IMR-90 (cell line): ENCODE measurements around the gene MYO5A. TPM values are rescaled to one million over a fixed set of nuclear protein-coding genes. Genes with fewer than 3 reads are reported as not detected.

ENCODE experiments used
- ATAC-seq: fragments of 200-7000 bp; cut with Tn5 transposase; 2 replicates; pipeline ENCODE4 v1.9.1; 2020; ENCODE audit warnings: low read depth, mild to moderate bottlenecking, moderate library complexity
- BruUV-seq: library from RNA; stranded (reverse); fragments of 400-500 nt; replicated peaks from 2 replicates; lab custom pipeline; 2021; lab: Mats Ljungman, UMichigan
- CTCF ChIA-PET: fragments of 300-600 bp; formaldehyde crosslinking; extraction: SDS; loops from one replicate; lab custom pipeline; 2021; ENCODE audit warnings: antibody characterized with exemption; lab: Yijun Ruan, JAX
- POLR2A ChIA-PET: fragments of 300-600 bp; sonication (Branson Sonifier 250); formaldehyde crosslinking; loops from one replicate; lab custom pipeline; 2022; ENCODE audit warnings: antibody characterized with exemption; ENCODE audit not compliant: unreplicated experiment; lab: Charles Lee
- DNase-seq: peaks from one replicate; pipeline ENCODE4 v3.0.0; 2013
- H2AFZ ChIP-seq: replicated peaks from 2 replicates; pipeline ENCODE3; 2013; ENCODE audit warnings: low read length, mild to moderate bottlenecking; ENCODE audit not compliant: poor library complexity
- H2AK5ac ChIP-seq: 2 replicates; pipeline ENCODE4 v1.6.1; 2013; ENCODE audit warnings: low read depth, low read length, inconsistent platforms
- H2AK9ac ChIP-seq: replicated peaks from 2 replicates; pipeline ENCODE3; 2013; ENCODE audit warnings: mild to moderate bottlenecking, low read depth, low read length, moderate library complexity; ENCODE audit not compliant: poor library complexity
- H2BK120ac ChIP-seq: 2 replicates; pipeline ENCODE4 v1.6.1; 2013; ENCODE audit warnings: low read depth, low read length, inconsistent platforms
- H2BK15ac ChIP-seq: 3 replicates; pipeline ENCODE4 v1.6.1; 2013; ENCODE audit warnings: low read depth, low read length, inconsistent platforms
- H2BK20ac ChIP-seq: 2 replicates; pipeline ENCODE4 v1.6.1; 2013; ENCODE audit warnings: low read depth, mild to moderate bottlenecking, inconsistent platforms, low read length, moderate library complexity
- H2BK5ac ChIP-seq: 2 replicates; pipeline ENCODE4 v1.6.1; 2013; ENCODE audit warnings: mild to moderate bottlenecking, low read depth, low read length, inconsistent platforms; ENCODE audit not compliant: poor library complexity, severe bottlenecking
- H3K14ac ChIP-seq: replicated peaks from 2 replicates; pipeline ENCODE4 v1.6.1; 2013; ENCODE audit warnings: low read depth, low read length, inconsistent platforms
- H3K18ac ChIP-seq: 2 replicates; pipeline ENCODE4 v1.6.1; 2013; ENCODE audit warnings: low read depth, low read length, control low read depth
- H3K23ac ChIP-seq: 2 replicates; pipeline ENCODE4 v1.6.1; 2013; ENCODE audit warnings: low read depth, low read length, inconsistent platforms
- H3K27ac ChIP-seq: 2 replicates; pipeline ENCODE4 v1.5.1; 2013; ENCODE audit warnings: mild to moderate bottlenecking, control low read depth, low read length; ENCODE audit not compliant: insufficient read depth
- H3K27me3 ChIP-seq: 2 replicates; pipeline ENCODE4 v1.6.1; 2013; ENCODE audit warnings: low read length; ENCODE audit not compliant: control insufficient read depth, insufficient read depth
- H3K36me3 ChIP-seq: 2 replicates; pipeline ENCODE4 v1.6.1; 2013; ENCODE audit warnings: low read length, mixed read lengths; ENCODE audit not compliant: control insufficient read depth, insufficient read depth
- H3K4ac ChIP-seq: 2 replicates; pipeline ENCODE4 v1.6.1; 2013; ENCODE audit warnings: low read depth, low read length, inconsistent platforms
- H3K4me1 ChIP-seq: 2 replicates; pipeline ENCODE4 v1.6.1; 2013; ENCODE audit warnings: low read length, mixed read lengths; ENCODE audit not compliant: control insufficient read depth, insufficient read depth
- H3K4me2 ChIP-seq: 2 replicates; pipeline ENCODE4 v1.6.1; 2013; ENCODE audit warnings: low read depth, mild to moderate bottlenecking, control low read depth, low read length, moderate library complexity
- H3K4me3 ChIP-seq: 2 replicates; pipeline ENCODE4 v1.5.1; 2013; ENCODE audit warnings: low read depth, mild to moderate bottlenecking, control low read depth, low read length, moderate library complexity; ENCODE audit not compliant: insufficient read depth
- H3K56ac ChIP-seq: 2 replicates; pipeline ENCODE4 v1.6.1; 2013; ENCODE audit warnings: low read length, inconsistent platforms; ENCODE audit not compliant: insufficient read depth; ENCODE audit errors: extremely low read depth
- H3K79me1 ChIP-seq, 2 experiments: 2 replicates each; pipeline ENCODE4 v1.6.1; 2013; ENCODE audit warnings: low read length in 2 of 2, inconsistent platforms in 1 of 2, low read depth in 1 of 2
- H3K9ac ChIP-seq: 2 replicates; pipeline ENCODE4 v1.6.1; 2013; ENCODE audit warnings: low read depth, low read length, control low read depth
- H3K9me1 ChIP-seq: 2 replicates; pipeline ENCODE4 v1.6.1; 2013; ENCODE audit warnings: low read length, inconsistent platforms; ENCODE audit not compliant: insufficient read depth
- H3K9me3 ChIP-seq: 2 replicates; pipeline ENCODE4 v1.6.1; 2013; ENCODE audit warnings: low read length; ENCODE audit not compliant: control insufficient read depth, insufficient read depth
- H4K20me1 ChIP-seq: 2 replicates; pipeline ENCODE4 v1.6.1; 2013; ENCODE audit warnings: low read length, inconsistent platforms; ENCODE audit not compliant: insufficient read depth
- H4K5ac ChIP-seq: 2 replicates; pipeline ENCODE4 v1.6.1; 2013; ENCODE audit warnings: mild to moderate bottlenecking, low read depth, low read length, control low read depth
- H4K8ac ChIP-seq, 2 experiments: 2 replicates each; pipeline ENCODE4 v1.6.1; 2013; ENCODE audit warnings: low read depth in 2 of 2, low read length in 2 of 2, control low read depth in 1 of 2, inconsistent platforms in 1 of 2
- H4K91ac ChIP-seq: 2 replicates; pipeline ENCODE4 v1.6.1; 2013; ENCODE audit warnings: low read depth, low read length, inconsistent platforms; ENCODE audit not compliant: insufficient read depth
- CHD1 ChIP-seq: IDR thresholded peaks from 2 replicates; pipeline ENCODE4 v1.6.1; 2012; ENCODE audit warnings: low read depth, low read length, improper control_type of control experiment
- FOS ChIP-seq: fragments of 150-350 bp; IDR thresholded peaks from 2 replicates; pipeline ENCODE4 v1.6.1; 2016; ENCODE audit warnings: low read depth, low read length
- SMC3 ChIP-seq: fragments of 150-350 bp; IDR thresholded peaks from 2 replicates; pipeline ENCODE4 v1.6.1; 2016; ENCODE audit warnings: low read depth, mild to moderate bottlenecking, antibody characterized with exemption, low read length, moderate library complexity
- WGBS, 2 experiments: methylation state at CpG; one replicate each; pipeline versions ENCODE4 v1.1.5 to v1.1.7; 2013; ENCODE audit warnings: missing lambda C conversion rate in 2 of 2; ENCODE audit not compliant: insufficient read length in 1 of 2; ENCODE audit errors: extremely low coverage in 2 of 2; 5-methylcytosine and 5-hydroxymethylcytosine counted together
- dilution Hi-C: fragments of 300-500 bp; cut with HindIII; formaldehyde crosslinking; loops from one replicate; pipeline ENCODE4 v1.14.3; 2018; ENCODE audit warnings: low sequenced_read_pairs; ENCODE audit not compliant: unreplicated experiment
- in situ Hi-C: fragments of 300-500 bp; cut with MboI; formaldehyde crosslinking; loops from 3 replicates; pipeline ENCODE4 v1.14.3; 2019; ENCODE audit warnings: low sequenced_read_pairs, inconsistent platforms, mixed read lengths
- intact Hi-C: fragments of 100-400 bp; cut with micrococcal nuclease; formaldehyde crosslinking; loops from 2 replicates; pipeline ENCODE4 v1.10.0; 2022
- polyA plus RNA-seq, 3 experiments: library from polyadenylated mRNA; depleted of rRNA; stranded (reverse); fragments of >200 nt; gene quantifications; 2 replicates each; pipeline ENCODE4 v1.2.3, GENCODE V29; 2012; ENCODE audit warnings: low replicate concordance in 1 of 3
- total RNA-seq: library from RNA; depleted of rRNA; stranded (reverse); fragments of >200 nt; gene quantifications from 2 replicates; pipeline ENCODE4 v1.2.3, GENCODE V29; 2012
- TF ChIP-seq, protein P1 (sequence below): fragments of 150-350 bp; IDR thresholded peaks from 2 replicates; pipeline ENCODE4 v1.6.1; 2017; ENCODE audit warnings: mild to moderate bottlenecking, antibody characterized with exemption, low read length, low read depth

MYO5A gene
- total and polyA plus RNA-seq, 2 of the 4 experiments (the other 2 are of a cell fraction) = 19.4 to 69.2 TPM

- no peaks in the 10 kb centered on the region; the same call in 1 of the 2 replicates for H3K4me1 ChIP-seq
- 91% methylated on average over 4 of the region's 6 CpGs; no CpG with 5 or more reads in 1 of the 2 experiments for WGBS, 2 experiments
- no TSS peak for BruUV-seq
- H3K36me3 ChIP-seq = peaks cover 3% of the 10 kb centered on the region; the same call in 1 of the 2 replicates
- no peak overlapping the region for H4K8ac ChIP-seq
- H4K91ac ChIP-seq = no peak overlapping the region
- in situ Hi-C loops = no loop called here
- H3K14ac ChIP-seq = no peak overlapping the region
- no peak overlapping the region for H2AK5ac ChIP-seq
- no peak overlapping the region for H3K27ac ChIP-seq
- H2BK20ac ChIP-seq = no peak overlapping the region
- intact Hi-C loops = no loop called here
- dilution Hi-C loops = no loop called here
- no peak overlapping the region for H3K4me2 ChIP-seq
- no peak overlapping the region for H3K56ac ChIP-seq
- H3K4ac ChIP-seq = no peak overlapping the region
- no peak overlapping the region for H3K23ac ChIP-seq
- H3K9me3 ChIP-seq = no peaks in the 10 kb centered on the region
- no peak overlapping the region for H4K5ac ChIP-seq
- ATAC-seq (no peak), DNase-seq (no peak)
- CTCF ChIA-PET = no interaction called here
- H3K4me3 ChIP-seq = no peak overlapping the region
- H3K18ac ChIP-seq = no peak overlapping the region
- H3K79me1 ChIP-seq = no peaks in the 10 kb centered on the region
- H2BK120ac ChIP-seq = no peak overlapping the region
- POLR2A ChIA-PET = no interaction called here
- no peaks in the 10 kb centered on the region for H3K27me3 ChIP-seq
- H2BK15ac ChIP-seq = no peak overlapping the region
- H3K9ac ChIP-seq = no peak overlapping the region
- no peak overlapping the region for H2BK5ac ChIP-seq
- H2AFZ ChIP-seq = no peak overlapping the region
- H3K9me1 ChIP-seq = no peaks in the 10 kb centered on the region; the same call in 1 of the 2 replicates
- no peak overlapping the region for H2AK9ac ChIP-seq
- no peaks in the 10 kb centered on the region for H4K20me1 ChIP-seq
- TF ChIP-seq, protein P1, sequence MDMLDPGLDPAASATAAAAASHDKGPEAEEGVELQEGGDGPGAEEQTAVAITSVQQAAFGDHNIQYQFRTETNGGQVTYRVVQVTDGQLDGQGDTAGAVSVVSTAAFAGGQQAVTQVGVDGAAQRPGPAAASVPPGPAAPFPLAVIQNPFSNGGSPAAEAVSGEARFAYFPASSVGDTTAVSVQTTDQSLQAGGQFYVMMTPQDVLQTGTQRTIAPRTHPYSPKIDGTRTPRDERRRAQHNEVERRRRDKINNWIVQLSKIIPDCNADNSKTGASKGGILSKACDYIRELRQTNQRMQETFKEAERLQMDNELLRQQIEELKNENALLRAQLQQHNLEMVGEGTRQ = no peak
- no peak for TF ChIP-seq SMC3
- no peak for TF ChIP-seq FOS
- no peak for TF ChIP-seq CHD1
Observed at GRCh38 chr15:52309154-52309548, 219.5 kb downstream of the MYO5A start.
